PC-3 (cell line): ENCODE results near the gene PPP1R7. TPM values are rescaled to one million over a fixed set of nuclear protein-coding genes. Genes with fewer than 3 reads are reported as not detected.

Source experiments
- ATAC-seq: fragments of 200-7000 bp; cut with Tn5 transposase; 2 replicates; pipeline ENCODE4 v1.9.1; 2020; ENCODE audit warnings: mild to moderate bottlenecking, moderate library complexity
- BruUV-seq: library from RNA; stranded (reverse); fragments of 400-500 nt; replicated peaks from 2 replicates; lab custom pipeline; 2021; lab: Mats Ljungman, UMichigan
- CTCF ChIA-PET: fragments of 300-600 bp; sonication (Branson Sonifier 250); formaldehyde crosslinking; loops from one replicate; lab custom pipeline; 2022; ENCODE audit warnings: antibody characterized with exemption; lab: Charles Lee
- POLR2A ChIA-PET: fragments of 300-600 bp; sonication (Branson Sonifier 250); formaldehyde crosslinking; loops from one replicate; lab custom pipeline; 2022; ENCODE audit warnings: antibody characterized with exemption; ENCODE audit not compliant: unreplicated experiment; lab: Charles Lee
- DNase-seq: peaks from one replicate; pipeline ENCODE4 v3.0.0-alpha.2; 2015
- H2AFZ ChIP-seq: fragments of 300-600 bp; sonication (generic); 2 replicates; pipeline ENCODE4 v1.6.0; 2016; ENCODE audit warnings: antibody characterized with exemption, low read length
- H3F3A ChIP-seq: fragments of 300-600 bp; sonication (generic); one replicate; pipeline ENCODE4 v1.6.0; 2017; ENCODE audit warnings: antibody characterized with exemption, low read length, control low read depth, mild to moderate bottlenecking; ENCODE audit not compliant: unreplicated experiment
- H3K27ac ChIP-seq: fragments of 300-600 bp; sonication (generic); 2 replicates; pipeline ENCODE4 v1.5.1; 2016; ENCODE audit warnings: mild to moderate bottlenecking, low read length
- H3K27me3 ChIP-seq: fragments of 300-600 bp; sonication (generic); 2 replicates; pipeline ENCODE4 v1.6.1; 2016; ENCODE audit warnings: low read length, mixed read lengths
- H3K36me3 ChIP-seq: fragments of 300-600 bp; sonication (generic); 2 replicates; pipeline ENCODE4 v1.6.1; 2016; ENCODE audit warnings: low read depth, mixed run types, low read length, mixed read lengths
- H3K4me1 ChIP-seq: fragments of 300-600 bp; sonication (generic); 2 replicates; pipeline ENCODE4 v1.5.1; 2016; ENCODE audit warnings: low read length; ENCODE audit not compliant: insufficient read depth
- H3K4me2 ChIP-seq: fragments of 300-600 bp; sonication (generic); 2 replicates; pipeline ENCODE4 v1.6.0; 2016; ENCODE audit warnings: low read length
- H3K4me3 ChIP-seq: fragments of 300-600 bp; sonication (generic); 2 replicates; pipeline ENCODE4 v1.5.1; 2016; ENCODE audit warnings: mild to moderate bottlenecking, low read length, mixed read lengths
- H3K79me2 ChIP-seq: fragments of 300-600 bp; sonication (generic); 2 replicates; pipeline ENCODE4 v1.6.1; 2017; ENCODE audit warnings: low read length, mixed read lengths
- H3K9ac ChIP-seq: fragments of 300-600 bp; sonication (generic); 2 replicates; pipeline ENCODE4 v1.6.0; 2016; ENCODE audit warnings: mild to moderate bottlenecking, low read length
- H3K9me2 ChIP-seq: fragments of 300-600 bp; sonication (generic); replicated peaks from 2 replicates; pipeline ENCODE4 v1.6.1; 2016; ENCODE audit warnings: mixed run types, low read length, mixed read lengths
- H3K9me3 ChIP-seq: fragments of 300-600 bp; sonication (generic); 2 replicates; pipeline ENCODE4 v1.6.1; 2016; ENCODE audit warnings: low read length, mixed read lengths
- H4K20me1 ChIP-seq: fragments of 300-600 bp; sonication (generic); 2 replicates; pipeline ENCODE4 v1.6.1; 2016; ENCODE audit warnings: low read length, mixed read lengths
- CTCF ChIP-seq: fragments of 300-600 bp; sonication (generic); conservative IDR thresholded peaks from 2 replicates; pipeline ENCODE4 v1.5.1; 2017; ENCODE audit warnings: antibody characterized with exemption, low read depth, mild to moderate bottlenecking, low read length
- EZH2 ChIP-seq: fragments of 300-600 bp; sonication (generic); IDR thresholded peaks from one replicate; pipeline ENCODE4 v1.6.1; 2017; ENCODE audit warnings: antibody characterized with exemption, mild to moderate bottlenecking, low read length; ENCODE audit not compliant: unreplicated experiment
- EZH2phosphoT487 ChIP-seq: fragments of 300-600 bp; sonication (generic); IDR thresholded peaks from 2 replicates; pipeline ENCODE4 v1.6.1; 2018; ENCODE audit warnings: mild to moderate bottlenecking, antibody characterized with exemption, low read length, borderline replicate concordance
- intact Hi-C: fragments of 100-400 bp; cut with micrococcal nuclease; formaldehyde crosslinking; loops from 2 replicates; pipeline ENCODE4 v1.9.0; 2023
- total RNA-seq: library from RNA; depleted of rRNA; stranded (reverse); fragments of >200 nt; gene quantifications from 2 replicates; pipeline ENCODE4 v1.2.3, GENCODE V29; 2014

Gene PPP1R7
- total RNA-seq, 1 experiment from 2014 or later = 21.4 TPM

DNA sequence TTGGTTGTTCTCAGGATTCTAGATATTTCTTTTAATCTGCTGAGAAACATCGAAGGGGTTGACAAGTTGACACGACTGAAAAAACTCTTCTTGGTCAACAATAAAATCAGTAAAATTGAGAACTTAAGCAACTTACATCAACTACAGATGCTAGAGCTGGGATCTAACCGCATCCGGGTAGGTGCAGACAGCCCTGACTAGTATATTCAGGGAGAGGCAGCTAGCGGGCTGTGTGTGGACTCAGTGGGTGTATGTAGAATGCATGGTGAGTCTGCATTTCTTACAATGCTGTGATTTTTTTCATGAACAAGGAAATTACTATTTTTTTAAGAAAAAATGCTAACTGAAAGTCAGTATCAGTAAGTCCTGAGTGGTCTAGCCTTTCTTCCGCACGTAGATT lies 10.1 kb downstream of the PPP1R7 start:
- no peak overlapping the region for H3K4me3 ChIP-seq
- CTCF ChIA-PET = no interaction called here
- no peaks in the 10 kb centered on the region for H3F3A ChIP-seq
- TF ChIP-seq EZH2phosphoT487 (no peak), CTCF (no peak), EZH2 (no peak)
- H4K20me1 ChIP-seq = no peaks in the 10 kb centered on the region
- intact Hi-C loops = no loop called here
- no peak overlapping the region for H3K4me2 ChIP-seq
- H3K27me3 ChIP-seq = no peaks in the 10 kb centered on the region
- DNase-seq (no peak), ATAC-seq (no peak)
- no peak overlapping the region for H3K9ac ChIP-seq
- H3K9me2 ChIP-seq = no peaks in the 10 kb centered on the region
- H3K36me3 ChIP-seq = no peaks in the 10 kb centered on the region
- POLR2A ChIA-PET = no interaction called here
- BruUV-seq = no TSS peak
- H3K27ac ChIP-seq = no peak overlapping the region
- no peaks in the 10 kb centered on the region for H3K4me1 ChIP-seq
- no peak overlapping the region for H2AFZ ChIP-seq
- H3K79me2 ChIP-seq = no peaks in the 10 kb centered on the region
- no peaks in the 10 kb centered on the region for H3K9me3 ChIP-seq

DNA sequence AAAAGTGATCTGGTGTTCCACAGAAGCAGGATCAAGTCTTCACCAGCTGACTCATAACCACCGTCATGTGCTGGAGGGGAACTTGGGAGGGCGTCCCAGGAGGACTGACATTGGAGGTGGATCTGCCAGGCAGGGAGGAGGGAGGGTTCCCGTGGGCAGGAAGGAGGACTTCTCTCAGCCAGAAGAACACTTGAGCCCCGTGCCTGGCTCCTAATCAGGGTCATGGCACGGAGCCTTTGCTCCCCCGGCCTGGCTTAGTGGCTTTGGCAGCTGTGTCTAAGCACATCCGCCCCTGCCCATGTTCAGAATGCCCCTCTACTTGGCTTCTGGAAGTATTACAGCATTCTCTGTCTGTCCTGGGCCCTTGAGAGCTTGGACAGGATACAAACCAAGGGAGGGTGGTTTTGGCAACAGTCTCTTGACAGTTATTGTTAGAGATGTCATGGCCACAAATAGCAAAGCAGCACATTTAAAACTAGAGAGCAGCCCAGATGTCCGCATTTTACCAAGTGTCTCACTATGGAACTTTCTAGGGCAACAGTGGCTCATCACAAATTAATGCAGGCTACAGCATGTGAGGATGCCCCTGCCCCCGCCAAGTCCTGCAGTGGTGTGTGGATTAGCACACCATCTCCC lies 11.5 kb downstream of the PPP1R7 start:
- DNase-seq = no peak
- Histone ChIP-seq H3K4me1 (no peaks in the 10 kb centered on the region), H2AFZ (no peak overlapping the region), H3K79me2 (no peaks in the 10 kb centered on the region), H3K27me3 (no peaks in the 10 kb centered on the region), H4K20me1 (no peaks in the 10 kb centered on the region), H3K36me3 (no peaks in the 10 kb centered on the region), H3K9me3 (no peaks in the 10 kb centered on the region), H3K9ac (no peak overlapping the region), H3K27ac (no peak overlapping the region), H3K9me2 (no peaks in the 10 kb centered on the region), H3K4me2 (no peak overlapping the region), H3K4me3 (no peak overlapping the region), H3F3A (no peaks in the 10 kb centered on the region)
- TF ChIP-seq EZH2phosphoT487 = no peak
- CTCF ChIA-PET = no interaction called here
- POLR2A ChIA-PET = no interaction called here
- intact Hi-C loops = no loop called here
- no peak for ATAC-seq
- no TSS peak for BruUV-seq

GRCh38 chr2:241163601-241164118 lies 13.4 kb downstream of the PPP1R7 start:
- DNase-seq = no peak
- ChIA-PET POLR2A (no interaction called here), CTCF (no interaction called here)
- Histone ChIP-seq H3K4me1 (no peaks in the 10 kb centered on the region), H3K36me3 (no peaks in the 10 kb centered on the region), H3K79me2 (no peaks in the 10 kb centered on the region), H3K27ac (no peak overlapping the region), H3K4me3 (no peak overlapping the region), H3K9ac (no peak overlapping the region), H3K9me3 (no peaks in the 10 kb centered on the region), H4K20me1 (no peaks in the 10 kb centered on the region), H3K4me2 (no peak overlapping the region), H3F3A (no peaks in the 10 kb centered on the region), H2AFZ (no peak overlapping the region), H3K27me3 (no peaks in the 10 kb centered on the region), H3K9me2 (no peaks in the 10 kb centered on the region)
- no TSS peak for BruUV-seq
- ATAC-seq = no peak
- intact Hi-C loops = no loop called here
- TF ChIP-seq CTCF = no peak
- no peak for TF ChIP-seq EZH2
- no peak for TF ChIP-seq EZH2phosphoT487
